ENCODE measurements around the gene STPG4. TPM values are rescaled to one million over a fixed set of nuclear protein-coding genes. Genes with fewer than 3 reads are reported as not detected.

Gene STPG4
- total RNA-seq, 2 donors from 2014 or later = 1.4 TPM; not detected in 1

DNA sequence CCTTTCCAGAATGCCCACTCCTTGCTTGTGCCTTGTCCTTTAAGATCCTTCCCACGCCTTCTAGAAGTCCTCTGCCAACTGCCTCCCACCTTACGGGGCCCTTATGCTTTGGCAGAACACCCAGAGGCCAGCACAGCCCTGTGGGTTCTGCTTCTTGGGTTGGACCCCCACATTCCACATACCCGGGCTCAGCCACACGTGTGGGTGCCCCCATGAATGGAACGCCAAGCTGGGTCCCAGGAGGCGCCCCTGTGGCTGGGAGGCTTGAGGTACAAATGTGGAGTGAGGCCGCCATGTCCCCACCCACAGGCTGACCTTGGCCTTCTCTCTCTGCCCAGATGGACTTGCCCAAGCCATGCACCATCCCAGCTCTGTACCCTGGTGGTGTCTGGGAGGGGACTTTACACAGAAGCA lies 74.2 kb downstream of the STPG4 start:
- H3K9me3 ChIP-seq = no peaks in the 10 kb centered on the region
- no peaks in the 10 kb centered on the region for H3K36me3 ChIP-seq
- no peak overlapping the region for H3K27ac ChIP-seq
- no peak for TF ChIP-seq POLR2A (IDR thresholded peaks at IDR 0.05)
- TF ChIP-seq POLR2AphosphoS5 (IDR thresholded peaks at IDR 0.05) = no peak
- TF ChIP-seq CTCF (IDR thresholded peaks at IDR 0.05) = no peak
- H3K4me3 ChIP-seq = no peak overlapping the region
- DNase-seq (ENCODE audit: low spot score) = no peak
- intact Hi-C loops (cut with DNase I) = no loop called here
- no peaks in the 10 kb centered on the region for H3K27me3 ChIP-seq (replicated peaks; ENCODE audit: insufficient read depth)
- WGBS = 87% methylated on average over 7 of the region's 7 CpGs
- no peaks in the 10 kb centered on the region for H3K4me1 ChIP-seq (replicated peaks)

- no peaks in the 10 kb centered on the region for H3K36me3 ChIP-seq
- TF ChIP-seq CTCF (IDR thresholded peaks at IDR 0.05) (no peak), POLR2AphosphoS5 (IDR thresholded peaks at IDR 0.05) (no peak), POLR2A (IDR thresholded peaks at IDR 0.05) (no peak)
- H3K9me3 ChIP-seq = no peaks in the 10 kb centered on the region
- no peaks in the 10 kb centered on the region for H3K27me3 ChIP-seq (replicated peaks; ENCODE audit: insufficient read depth)
- no peak for DNase-seq (ENCODE audit: low spot score)
- no peak overlapping the region for H3K27ac ChIP-seq
- 71% methylated on average over 10 of the region's 11 CpGs for WGBS
- no peak overlapping the region for H3K4me3 ChIP-seq
- intact Hi-C loops (cut with DNase I) = no loop called here
- no peaks in the 10 kb centered on the region for H3K4me1 ChIP-seq (replicated peaks)
Observed at GRCh38 chr2:47079515-47080412, 75.3 kb downstream of the STPG4 start.

GRCh38 chr2:47078541-47079482 lies 76.3 kb downstream of the STPG4 start:
- no peak overlapping the region for H3K4me3 ChIP-seq
- no peaks in the 10 kb centered on the region for H3K27me3 ChIP-seq (replicated peaks; ENCODE audit: insufficient read depth)
- intact Hi-C loops (cut with DNase I) = no loop called here
- H3K9me3 ChIP-seq = no peaks in the 10 kb centered on the region
- H3K36me3 ChIP-seq = no peaks in the 10 kb centered on the region
- no peaks in the 10 kb centered on the region for H3K4me1 ChIP-seq (replicated peaks)
- TF ChIP-seq POLR2A (IDR thresholded peaks at IDR 0.05) (no peak), CTCF (IDR thresholded peaks at IDR 0.05) (no peak), POLR2AphosphoS5 (IDR thresholded peaks at IDR 0.05) (no peak)
- no peak for DNase-seq (ENCODE audit: low spot score)
- no peak overlapping the region for H3K27ac ChIP-seq
- 82% methylated on average over 17 of the region's 17 CpGs for WGBS

DNA sequence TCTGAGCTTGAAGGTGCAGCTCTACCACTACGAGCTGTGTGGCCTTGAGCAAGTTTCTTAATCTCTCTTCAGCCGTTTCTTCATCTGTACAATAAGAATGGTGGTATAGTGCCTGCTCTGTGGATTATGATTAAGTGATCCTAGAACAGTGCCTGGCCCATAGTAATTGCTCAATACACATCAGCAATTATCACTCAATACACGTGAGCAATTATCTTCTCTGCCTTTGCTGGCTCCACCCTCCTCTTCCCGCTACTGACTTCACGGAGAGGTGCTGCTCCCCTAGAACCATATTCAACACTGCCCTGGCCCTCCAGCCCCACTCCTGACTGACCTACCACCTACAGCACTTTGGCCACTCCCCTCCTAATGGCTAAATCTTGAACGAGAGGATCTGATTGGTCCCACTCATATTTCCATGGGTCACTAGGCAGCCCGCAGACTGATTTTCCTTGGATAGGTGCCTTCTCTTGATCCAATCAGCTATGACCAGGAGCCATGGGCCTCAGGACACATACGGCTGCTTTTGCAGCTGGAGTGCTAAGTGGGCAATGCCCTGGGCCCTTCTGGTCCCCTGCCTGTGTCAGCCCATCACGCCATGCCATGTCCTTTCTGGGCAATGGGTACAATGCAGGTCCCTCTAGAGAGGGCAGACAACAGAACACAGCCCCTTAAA lies 77.5 kb downstream of the STPG4 start:
- 94% methylated on average over 9 of the region's 9 CpGs for WGBS
- H3K27ac ChIP-seq = no peak overlapping the region
- DNase-seq (ENCODE audit: low spot score) = no peak
- H3K36me3 ChIP-seq = no peaks in the 10 kb centered on the region
- intact Hi-C loops (cut with DNase I) = no loop called here
- TF ChIP-seq CTCF (IDR thresholded peaks at IDR 0.05) = no peak
- TF ChIP-seq POLR2A (IDR thresholded peaks at IDR 0.05) = no peak
- TF ChIP-seq POLR2AphosphoS5 (IDR thresholded peaks at IDR 0.05) = no peak
- H3K4me1 ChIP-seq (replicated peaks) = no peaks in the 10 kb centered on the region
- H3K4me3 ChIP-seq = no peak overlapping the region
- no peaks in the 10 kb centered on the region for H3K27me3 ChIP-seq (replicated peaks; ENCODE audit: insufficient read depth)
- H3K9me3 ChIP-seq = no peaks in the 10 kb centered on the region

Measured in prostate gland (tissue), 2 donors.